IMR-90 (cell line): ENCODE results near the gene INKA1. TPM values are rescaled to one million over a fixed set of nuclear protein-coding genes. Genes with fewer than 3 reads are reported as not detected.

Experiments used
- ATAC-seq: fragments of 200-7000 bp; cut with Tn5 transposase; 2 replicates; pipeline ENCODE4 v1.9.1; 2020; ENCODE audit warnings: low read depth, mild to moderate bottlenecking, moderate library complexity
- BruUV-seq: library from RNA; stranded (reverse); fragments of 400-500 nt; replicated peaks from 2 replicates; lab custom pipeline; 2021; lab: Mats Ljungman, UMichigan
- CTCF ChIA-PET: fragments of 300-600 bp; formaldehyde crosslinking; extraction: SDS; loops from one replicate; lab custom pipeline; 2021; ENCODE audit warnings: antibody characterized with exemption; lab: Yijun Ruan, JAX
- POLR2A ChIA-PET: fragments of 300-600 bp; sonication (Branson Sonifier 250); formaldehyde crosslinking; loops from one replicate; lab custom pipeline; 2022; ENCODE audit warnings: antibody characterized with exemption; ENCODE audit not compliant: unreplicated experiment; lab: Charles Lee
- DNase-seq: peaks from one replicate; pipeline ENCODE4 v3.0.0; 2013
- H2AFZ ChIP-seq: replicated peaks from 2 replicates; pipeline ENCODE3; 2013; ENCODE audit warnings: low read length, mild to moderate bottlenecking; ENCODE audit not compliant: poor library complexity
- H2AK5ac ChIP-seq: 2 replicates; pipeline ENCODE4 v1.6.1; 2013; ENCODE audit warnings: low read depth, low read length, inconsistent platforms
- H2AK9ac ChIP-seq: replicated peaks from 2 replicates; pipeline ENCODE3; 2013; ENCODE audit warnings: mild to moderate bottlenecking, low read depth, low read length, moderate library complexity; ENCODE audit not compliant: poor library complexity
- H2BK120ac ChIP-seq: 2 replicates; pipeline ENCODE4 v1.6.1; 2013; ENCODE audit warnings: low read depth, low read length, inconsistent platforms
- H2BK15ac ChIP-seq: 3 replicates; pipeline ENCODE4 v1.6.1; 2013; ENCODE audit warnings: low read depth, low read length, inconsistent platforms
- H2BK20ac ChIP-seq: 2 replicates; pipeline ENCODE4 v1.6.1; 2013; ENCODE audit warnings: low read depth, mild to moderate bottlenecking, inconsistent platforms, low read length, moderate library complexity
- H2BK5ac ChIP-seq: 2 replicates; pipeline ENCODE4 v1.6.1; 2013; ENCODE audit warnings: mild to moderate bottlenecking, low read depth, low read length, inconsistent platforms; ENCODE audit not compliant: poor library complexity, severe bottlenecking
- H3K14ac ChIP-seq: replicated peaks from 2 replicates; pipeline ENCODE4 v1.6.1; 2013; ENCODE audit warnings: low read depth, low read length, inconsistent platforms
- H3K18ac ChIP-seq: 2 replicates; pipeline ENCODE4 v1.6.1; 2013; ENCODE audit warnings: low read depth, low read length, control low read depth
- H3K23ac ChIP-seq: 2 replicates; pipeline ENCODE4 v1.6.1; 2013; ENCODE audit warnings: low read depth, low read length, inconsistent platforms
- H3K27ac ChIP-seq: 2 replicates; pipeline ENCODE4 v1.5.1; 2013; ENCODE audit warnings: mild to moderate bottlenecking, control low read depth, low read length; ENCODE audit not compliant: insufficient read depth
- H3K27me3 ChIP-seq: 2 replicates; pipeline ENCODE4 v1.6.1; 2013; ENCODE audit warnings: low read length; ENCODE audit not compliant: control insufficient read depth, insufficient read depth
- H3K36me3 ChIP-seq: 2 replicates; pipeline ENCODE4 v1.6.1; 2013; ENCODE audit warnings: low read length, mixed read lengths; ENCODE audit not compliant: control insufficient read depth, insufficient read depth
- H3K4ac ChIP-seq: 2 replicates; pipeline ENCODE4 v1.6.1; 2013; ENCODE audit warnings: low read depth, low read length, inconsistent platforms
- H3K4me1 ChIP-seq: 2 replicates; pipeline ENCODE4 v1.6.1; 2013; ENCODE audit warnings: low read length, mixed read lengths; ENCODE audit not compliant: control insufficient read depth, insufficient read depth
- H3K4me2 ChIP-seq: 2 replicates; pipeline ENCODE4 v1.6.1; 2013; ENCODE audit warnings: low read depth, mild to moderate bottlenecking, control low read depth, low read length, moderate library complexity
- H3K4me3 ChIP-seq: 2 replicates; pipeline ENCODE4 v1.5.1; 2013; ENCODE audit warnings: low read depth, mild to moderate bottlenecking, control low read depth, low read length, moderate library complexity; ENCODE audit not compliant: insufficient read depth
- H3K56ac ChIP-seq: 2 replicates; pipeline ENCODE4 v1.6.1; 2013; ENCODE audit warnings: low read length, inconsistent platforms; ENCODE audit not compliant: insufficient read depth; ENCODE audit errors: extremely low read depth
- H3K79me1 ChIP-seq, 2 experiments: 2 replicates each; pipeline ENCODE4 v1.6.1; 2013; ENCODE audit warnings: low read length in 2 of 2, inconsistent platforms in 1 of 2, low read depth in 1 of 2
- H3K9ac ChIP-seq: 2 replicates; pipeline ENCODE4 v1.6.1; 2013; ENCODE audit warnings: low read depth, low read length, control low read depth
- H3K9me1 ChIP-seq: 2 replicates; pipeline ENCODE4 v1.6.1; 2013; ENCODE audit warnings: low read length, inconsistent platforms; ENCODE audit not compliant: insufficient read depth
- H3K9me3 ChIP-seq: 2 replicates; pipeline ENCODE4 v1.6.1; 2013; ENCODE audit warnings: low read length; ENCODE audit not compliant: control insufficient read depth, insufficient read depth
- H4K20me1 ChIP-seq: 2 replicates; pipeline ENCODE4 v1.6.1; 2013; ENCODE audit warnings: low read length, inconsistent platforms; ENCODE audit not compliant: insufficient read depth
- H4K5ac ChIP-seq: 2 replicates; pipeline ENCODE4 v1.6.1; 2013; ENCODE audit warnings: mild to moderate bottlenecking, low read depth, low read length, control low read depth
- H4K8ac ChIP-seq, 2 experiments: 2 replicates each; pipeline ENCODE4 v1.6.1; 2013; ENCODE audit warnings: low read depth in 2 of 2, low read length in 2 of 2, control low read depth in 1 of 2, inconsistent platforms in 1 of 2
- H4K91ac ChIP-seq: 2 replicates; pipeline ENCODE4 v1.6.1; 2013; ENCODE audit warnings: low read depth, low read length, inconsistent platforms; ENCODE audit not compliant: insufficient read depth
- BHLHE40 ChIP-seq: fragments of 150-350 bp; IDR thresholded peaks from 2 replicates; pipeline ENCODE4 v1.6.1; 2016; ENCODE audit warnings: mild to moderate bottlenecking, low read depth, low read length
- CEBPB ChIP-seq: IDR thresholded peaks from 2 replicates; pipeline ENCODE4 v1.6.1; 2012; ENCODE audit warnings: low read depth, low read length, improper control_type of control experiment
- CHD1 ChIP-seq: IDR thresholded peaks from 2 replicates; pipeline ENCODE4 v1.6.1; 2012; ENCODE audit warnings: low read depth, low read length, improper control_type of control experiment
- FOS ChIP-seq: fragments of 150-350 bp; IDR thresholded peaks from 2 replicates; pipeline ENCODE4 v1.6.1; 2016; ENCODE audit warnings: low read depth, low read length
- MAFK ChIP-seq: IDR thresholded peaks from 2 replicates; pipeline ENCODE4 v1.6.1; 2012; ENCODE audit warnings: low read depth, low read length, improper control_type of control experiment
- MAZ ChIP-seq: IDR thresholded peaks from 2 replicates; pipeline ENCODE4 v1.6.1; 2012; ENCODE audit warnings: low read depth, mild to moderate bottlenecking, low read length, improper control_type of control experiment, moderate library complexity, borderline replicate concordance
- MXI1 ChIP-seq: IDR thresholded peaks from 2 replicates; pipeline ENCODE4 v1.6.1; 2012; ENCODE audit warnings: low read depth, mild to moderate bottlenecking, low read length, moderate library complexity, borderline replicate concordance
- NFE2L2 ChIP-seq: fragments of 150-350 bp; IDR thresholded peaks from 2 replicates; pipeline ENCODE4 v1.6.1; 2016; ENCODE audit warnings: low read depth, mild to moderate bottlenecking, low read length
- POLR2A ChIP-seq: IDR thresholded peaks from 2 replicates; pipeline ENCODE4 v1.6.1; 2012; ENCODE audit warnings: mild to moderate bottlenecking, low read depth, low read length
- RAD21 ChIP-seq: IDR thresholded peaks from 2 replicates; pipeline ENCODE4 v1.6.1; 2012; ENCODE audit warnings: low read length, improper control_type of control experiment
- RCOR1 ChIP-seq: IDR thresholded peaks from 2 replicates; pipeline ENCODE4 v1.6.1; 2012; ENCODE audit warnings: mild to moderate bottlenecking, low read length, improper control_type of control experiment; ENCODE audit not compliant: insufficient replicate concordance
- RFX5 ChIP-seq: IDR thresholded peaks from 2 replicates; pipeline ENCODE4 v1.8.0; 2012; ENCODE audit warnings: low read depth, mild to moderate bottlenecking, low read length, moderate library complexity
- SMC3 ChIP-seq: fragments of 150-350 bp; IDR thresholded peaks from 2 replicates; pipeline ENCODE4 v1.6.1; 2016; ENCODE audit warnings: low read depth, mild to moderate bottlenecking, antibody characterized with exemption, low read length, moderate library complexity
- WGBS, 2 experiments: methylation state at CpG; one replicate each; pipeline versions ENCODE4 v1.1.5 to v1.1.7; 2013; ENCODE audit warnings: missing lambda C conversion rate in 2 of 2; ENCODE audit not compliant: insufficient read length in 1 of 2; ENCODE audit errors: extremely low coverage in 2 of 2; 5-methylcytosine and 5-hydroxymethylcytosine counted together
- dilution Hi-C: fragments of 300-500 bp; cut with HindIII; formaldehyde crosslinking; loops from one replicate; pipeline ENCODE4 v1.14.3; 2018; ENCODE audit warnings: low sequenced_read_pairs; ENCODE audit not compliant: unreplicated experiment
- in situ Hi-C: fragments of 300-500 bp; cut with MboI; formaldehyde crosslinking; loops from 3 replicates; pipeline ENCODE4 v1.14.3; 2019; ENCODE audit warnings: low sequenced_read_pairs, inconsistent platforms, mixed read lengths
- intact Hi-C: fragments of 100-400 bp; cut with micrococcal nuclease; formaldehyde crosslinking; loops from 2 replicates; pipeline ENCODE4 v1.10.0; 2022
- polyA plus RNA-seq, 3 experiments: library from polyadenylated mRNA; depleted of rRNA; stranded (reverse); fragments of >200 nt; gene quantifications; 2 replicates each; pipeline ENCODE4 v1.2.3, GENCODE V29; 2012; ENCODE audit warnings: low replicate concordance in 1 of 3
- total RNA-seq: library from RNA; depleted of rRNA; stranded (reverse); fragments of >200 nt; gene quantifications from 2 replicates; pipeline ENCODE4 v1.2.3, GENCODE V29; 2012
- TF ChIP-seq, protein P1 (sequence below): fragments of 150-350 bp; IDR thresholded peaks from 2 replicates; pipeline ENCODE4 v1.6.1; 2017; ENCODE audit warnings: mild to moderate bottlenecking, antibody characterized with exemption, low read length, low read depth
- TF ChIP-seq, protein P2 (sequence below): fragments of 150-350 bp; IDR thresholded peaks from 2 replicates; pipeline ENCODE4 v1.6.1; 2016; ENCODE audit warnings: low read depth, mild to moderate bottlenecking, low read length, moderate library complexity, borderline replicate concordance
- TF ChIP-seq, protein P3 (sequence below): conservative IDR thresholded peaks from 2 replicates; pipeline ENCODE4 v1.5.1; 2012; ENCODE audit warnings: mild to moderate bottlenecking, low read depth, low read length, improper control_type of control experiment

Gene INKA1
- total and polyA plus RNA-seq, 2 of the 4 experiments (the other 2 are of a cell fraction), result 2.3 to 4.5 TPM

DNA sequence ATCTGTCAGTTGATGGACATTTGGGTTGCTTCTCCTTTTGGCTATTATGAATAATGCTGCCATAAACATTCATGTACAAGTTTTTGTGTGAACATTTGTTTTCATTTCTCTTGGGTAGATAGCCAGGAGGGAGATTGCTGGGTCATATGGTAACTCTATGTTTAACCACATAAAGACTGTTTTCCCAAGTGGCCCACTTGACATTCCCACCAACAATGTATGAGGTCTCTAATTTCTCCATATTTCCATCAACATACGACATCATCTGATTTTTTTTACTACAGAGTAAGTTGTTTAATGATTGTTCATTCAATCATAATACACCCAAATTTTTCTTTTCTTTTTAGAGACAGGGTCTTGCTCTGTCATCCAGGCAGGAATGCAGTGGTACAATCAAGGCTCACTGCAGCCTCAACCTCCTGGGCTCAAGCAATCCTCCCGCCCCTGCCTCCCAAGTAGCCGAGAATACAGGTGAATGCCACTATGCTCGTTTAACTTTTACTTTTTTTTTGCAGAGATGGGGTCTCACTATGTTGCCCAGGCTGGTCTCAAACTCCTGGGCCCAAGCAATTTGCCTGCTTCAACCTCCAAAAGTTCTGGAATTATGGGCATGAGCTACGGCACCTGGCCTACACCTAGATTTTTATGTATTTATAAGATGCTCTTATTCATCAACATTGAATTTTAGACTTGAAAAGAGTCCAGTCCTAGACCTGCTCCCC, 23.5 kb upstream of the INKA1 start:
- CTCF ChIA-PET, result no interaction called here
- Histone ChIP-seq H4K20me1 (peaks cover 55% of the 10 kb centered on the region), H3K27ac (no peak overlapping the region)

More for the DNA sequence above, 23.5 kb upstream of the INKA1 start:
- WGBS, 2 experiments, result 100% methylated on average over 3 of the region's 5 CpGs; no CpG with 5 or more reads in 1 of the 2 experiments
- Histone ChIP-seq H3K4me1 (peaks cover 11% of the 10 kb centered on the region), H2BK20ac (no peak overlapping the region), H3K9me3 (no peaks in the 10 kb centered on the region), H2BK15ac (no peak overlapping the region), H3K23ac (no peak overlapping the region), H3K9ac (no peak overlapping the region), H3K4ac (no peak overlapping the region), H3K14ac (no peak overlapping the region), H2AK5ac (no peak overlapping the region), H3K9me1 (peaks cover 14% of the 10 kb centered on the region), H3K4me3 (no peak overlapping the region), H3K27me3 (no peaks in the 10 kb centered on the region), H2AK9ac (no peak overlapping the region), H2BK5ac (no peak overlapping the region), H3K36me3 (peaks cover 12% of the 10 kb centered on the region), H3K18ac (no peak overlapping the region), H3K56ac (no peak overlapping the region), H4K8ac (no peak overlapping the region), H3K4me2 (no peak overlapping the region), H4K91ac (no peak overlapping the region), H2AFZ (no peak overlapping the region), H3K79me1 (peaks cover 11 to 76% of the 10 kb centered on the region in 2 experiments), H2BK120ac (no peak overlapping the region), H4K5ac (no peak overlapping the region)
- intact Hi-C loops (no loop called here), dilution Hi-C loops (no loop called here), in situ Hi-C loops (no loop called here)
- no TSS peak for BruUV-seq
- POLR2A ChIA-PET, result interaction anchor here (0.6 kb wide), 1 partner anchor 29 kb away, joined by 9 read pairs; no protein-coding TSS in a partner anchor
- TF ChIP-seq MAZ (no peak), MXI1 (no peak), CHD1 (no peak), CEBPB (no peak), BHLHE40 (no peak), POLR2A (no peak), MAFK (no peak), NFE2L2 (no peak), RFX5 (no peak), RAD21 (no peak), RCOR1 (no peak), SMC3 (no peak), FOS (no peak)
- TF ChIP-seq, protein P1, sequence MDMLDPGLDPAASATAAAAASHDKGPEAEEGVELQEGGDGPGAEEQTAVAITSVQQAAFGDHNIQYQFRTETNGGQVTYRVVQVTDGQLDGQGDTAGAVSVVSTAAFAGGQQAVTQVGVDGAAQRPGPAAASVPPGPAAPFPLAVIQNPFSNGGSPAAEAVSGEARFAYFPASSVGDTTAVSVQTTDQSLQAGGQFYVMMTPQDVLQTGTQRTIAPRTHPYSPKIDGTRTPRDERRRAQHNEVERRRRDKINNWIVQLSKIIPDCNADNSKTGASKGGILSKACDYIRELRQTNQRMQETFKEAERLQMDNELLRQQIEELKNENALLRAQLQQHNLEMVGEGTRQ, result no peak
- TF ChIP-seq, protein P2, sequence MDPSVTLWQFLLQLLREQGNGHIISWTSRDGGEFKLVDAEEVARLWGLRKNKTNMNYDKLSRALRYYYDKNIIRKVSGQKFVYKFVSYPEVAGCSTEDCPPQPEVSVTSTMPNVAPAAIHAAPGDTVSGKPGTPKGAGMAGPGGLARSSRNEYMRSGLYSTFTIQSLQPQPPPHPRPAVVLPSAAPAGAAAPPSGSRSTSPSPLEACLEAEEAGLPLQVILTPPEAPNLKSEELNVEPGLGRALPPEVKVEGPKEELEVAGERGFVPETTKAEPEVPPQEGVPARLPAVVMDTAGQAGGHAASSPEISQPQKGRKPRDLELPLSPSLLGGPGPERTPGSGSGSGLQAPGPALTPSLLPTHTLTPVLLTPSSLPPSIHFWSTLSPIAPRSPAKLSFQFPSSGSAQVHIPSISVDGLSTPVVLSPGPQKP, result no peak
- TF ChIP-seq, protein P3, sequence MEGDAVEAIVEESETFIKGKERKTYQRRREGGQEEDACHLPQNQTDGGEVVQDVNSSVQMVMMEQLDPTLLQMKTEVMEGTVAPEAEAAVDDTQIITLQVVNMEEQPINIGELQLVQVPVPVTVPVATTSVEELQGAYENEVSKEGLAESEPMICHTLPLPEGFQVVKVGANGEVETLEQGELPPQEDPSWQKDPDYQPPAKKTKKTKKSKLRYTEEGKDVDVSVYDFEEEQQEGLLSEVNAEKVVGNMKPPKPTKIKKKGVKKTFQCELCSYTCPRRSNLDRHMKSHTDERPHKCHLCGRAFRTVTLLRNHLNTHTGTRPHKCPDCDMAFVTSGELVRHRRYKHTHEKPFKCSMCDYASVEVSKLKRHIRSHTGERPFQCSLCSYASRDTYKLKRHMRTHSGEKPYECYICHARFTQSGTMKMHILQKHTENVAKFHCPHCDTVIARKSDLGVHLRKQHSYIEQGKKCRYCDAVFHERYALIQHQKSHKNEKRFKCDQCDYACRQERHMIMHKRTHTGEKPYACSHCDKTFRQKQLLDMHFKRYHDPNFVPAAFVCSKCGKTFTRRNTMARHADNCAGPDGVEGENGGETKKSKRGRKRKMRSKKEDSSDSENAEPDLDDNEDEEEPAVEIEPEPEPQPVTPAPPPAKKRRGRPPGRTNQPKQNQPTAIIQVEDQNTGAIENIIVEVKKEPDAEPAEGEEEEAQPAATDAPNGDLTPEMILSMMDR, result no peak
- no peak for DNase-seq
- ATAC-seq, result no peak
